HL-60/S4 treated with retinoic acid at 250 ng/mL for 4 days and 3 days (cell line): ENCODE measurements around the gene CENPB.

Experiments used
- in situ Hi-C: fragments of 300-500 bp; cut with MboI; formaldehyde crosslinking; loops from 2 replicates; pipeline ENCODE4 v1.7.0; 2022; ENCODE audit warnings: low sequenced_read_pairs

CENPB gene

GRCh38 chr20:3767427-3768341 is 18.9 kb downstream of the CENPB start, which contains the start of gene ADISSP:
Gene ADISSP (minus strand): TSS chr20:3767753. CDS start chr20:3760100, 7,653 bp downstream.
- in situ Hi-C loops, result no loop called here

- in situ Hi-C loops, result no loop called here
Measured at GRCh38 chr20:3767110-3767426, 19.5 kb downstream of the CENPB start.

- in situ Hi-C loops, result no loop called here
Measured at GRCh38 chr20:3766422-3767109, 20.0 kb downstream of the CENPB start.

GRCh38 chr20:3765171-3765882 is 21.2 kb downstream of the CENPB start:
- in situ Hi-C loops, result no loop called here

- in situ Hi-C loops, result no loop called here
Measured at GRCh38 chr20:3764659-3765058, 21.9 kb downstream of the CENPB start.

DNA sequence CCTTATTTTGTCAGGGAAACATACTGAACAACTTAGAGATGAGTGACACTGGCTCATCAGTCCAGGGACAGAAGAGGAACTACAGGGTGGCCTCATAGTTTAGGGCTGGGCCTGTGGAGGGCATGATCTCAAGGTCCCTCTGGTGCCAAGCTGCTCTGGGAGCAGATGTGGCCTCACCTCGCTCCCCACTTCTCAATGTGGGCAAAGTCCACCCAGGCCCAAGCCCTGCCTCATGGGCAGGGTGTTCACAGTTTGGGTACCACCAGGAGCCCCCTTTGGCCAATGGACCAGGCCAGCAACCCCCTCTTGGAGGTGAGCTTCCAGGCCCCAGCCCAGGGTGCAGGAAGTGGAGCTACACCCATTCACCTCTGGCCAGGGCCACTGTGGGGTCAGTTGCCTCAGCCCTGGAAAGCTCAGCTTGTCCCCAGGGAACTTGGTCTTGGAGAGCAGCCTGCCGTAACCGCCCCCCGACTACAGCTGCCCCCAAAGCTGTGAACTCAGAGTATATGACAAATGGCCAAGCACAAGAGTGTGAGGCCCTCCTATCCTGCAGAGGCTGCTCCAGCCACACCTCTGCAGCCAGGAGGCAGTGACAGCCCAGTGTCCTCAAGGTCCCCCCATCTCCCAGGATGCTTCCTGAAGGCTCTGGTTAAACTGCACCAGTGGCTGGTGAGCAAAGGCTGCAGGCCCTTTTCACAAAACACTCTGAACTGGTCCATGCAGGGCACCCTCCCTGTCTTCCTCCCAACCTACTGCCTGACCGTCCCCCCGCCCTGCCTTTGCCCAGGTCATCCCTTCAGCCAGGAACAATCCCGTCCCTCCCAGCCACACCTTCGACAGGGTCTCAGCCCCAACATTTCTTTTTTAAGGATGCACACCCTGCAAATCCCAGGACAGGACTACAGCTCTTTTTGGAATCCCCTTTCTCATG is 22.6 kb downstream of the CENPB start:
- in situ Hi-C loops, result no loop called here

GRCh38 chr20:3760655-3761348 is 25.7 kb downstream of the CENPB start:
- in situ Hi-C loops, result no loop called here

DNA sequence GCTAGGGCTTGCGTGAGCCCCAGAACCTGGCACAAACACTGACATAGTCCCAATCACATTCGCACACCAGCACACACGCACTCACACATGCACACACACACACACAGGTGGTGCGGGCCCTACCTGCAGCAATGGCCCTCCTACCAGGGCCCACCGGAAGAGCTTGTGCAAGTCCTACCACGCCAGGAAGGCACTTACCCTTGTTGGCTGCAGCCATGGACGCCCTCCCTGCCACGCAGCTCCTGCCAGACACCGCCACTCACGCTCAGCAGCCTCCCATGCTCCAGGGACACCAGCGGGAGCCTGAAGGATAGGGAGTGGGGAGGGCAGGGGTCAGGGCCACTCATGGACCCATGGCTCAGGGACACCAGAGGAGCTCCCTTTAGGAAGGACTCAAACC is 26.7 kb downstream of the CENPB start:
- in situ Hi-C loops, result no loop called here

- in situ Hi-C loops, result no loop called here
Measured at GRCh38 chr20:3759316-3759823, 27.2 kb downstream of the CENPB start.

DNA sequence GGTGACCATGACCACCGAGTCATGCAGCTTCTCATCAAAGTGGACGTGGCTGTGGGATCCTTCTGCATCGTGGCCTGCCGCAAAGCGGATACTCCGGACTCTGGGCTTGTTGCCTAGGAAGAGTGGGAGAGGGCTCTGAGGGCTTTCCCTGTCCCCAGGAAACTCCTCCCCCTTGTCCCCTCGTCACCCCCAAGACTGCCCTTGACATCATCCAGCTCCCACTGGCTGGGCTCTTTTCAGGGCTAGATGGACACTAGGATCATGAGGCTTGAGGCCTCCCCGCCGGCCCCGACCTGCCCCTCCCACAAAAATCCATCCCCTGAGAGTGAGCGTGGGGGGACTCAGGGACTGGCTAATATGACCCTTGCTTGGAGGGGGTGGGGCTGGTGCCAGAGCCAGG is 28.0 kb downstream of the CENPB start:
- in situ Hi-C loops, result no loop called here

GRCh38 chr20:3757268-3757667 is 29.3 kb downstream of the CENPB start:
- in situ Hi-C loops, result no loop called here

GRCh38 chr20:3755814-3756480 is 30.6 kb downstream of the CENPB start:
- in situ Hi-C loops, result no loop called here

DNA sequence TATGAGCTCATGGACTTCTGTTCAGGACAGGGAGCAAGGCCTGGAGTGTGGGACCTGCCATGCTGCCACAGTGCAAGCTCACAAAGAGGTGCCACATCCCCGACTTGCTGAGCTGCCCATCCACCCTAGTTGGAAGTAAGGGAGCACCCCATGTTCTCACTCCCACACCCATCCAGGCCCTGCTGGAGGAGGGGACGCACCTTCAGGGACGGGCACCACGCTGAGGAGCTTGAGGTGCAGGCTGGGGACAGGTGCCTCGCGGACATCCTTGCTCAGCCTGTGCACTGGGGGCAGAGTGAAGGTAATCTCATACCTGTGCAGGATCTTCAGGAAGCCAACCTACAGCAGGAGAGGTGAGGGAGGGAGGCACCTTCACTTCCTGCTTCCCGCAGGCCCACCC is 31.3 kb downstream of the CENPB start:
- in situ Hi-C loops, result no loop called here

DNA sequence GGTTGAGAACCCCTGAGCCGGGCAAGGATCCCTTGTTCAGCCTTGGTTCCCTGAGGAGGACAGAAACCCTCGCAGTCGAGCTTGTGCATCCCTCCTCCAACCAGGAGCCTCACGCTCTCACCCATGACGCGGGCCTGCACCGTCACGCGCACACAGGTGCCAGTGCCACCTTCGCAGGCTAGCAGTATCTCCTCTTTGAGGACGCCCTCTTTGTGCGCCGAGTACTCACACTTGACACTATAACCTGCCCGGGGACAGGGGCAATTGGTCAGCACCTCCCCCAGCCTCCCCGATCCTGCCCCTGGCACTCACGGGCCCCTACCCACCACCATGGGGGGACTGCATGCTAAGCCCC is 32.3 kb downstream of the CENPB start:
- in situ Hi-C loops, result no loop called here

- in situ Hi-C loops, result no loop called here
Measured at GRCh38 chr20:3753501-3754275, 32.9 kb downstream of the CENPB start.

GRCh38 chr20:3753098-3753497 is 33.4 kb downstream of the CENPB start:
- in situ Hi-C loops, result no loop called here

DNA sequence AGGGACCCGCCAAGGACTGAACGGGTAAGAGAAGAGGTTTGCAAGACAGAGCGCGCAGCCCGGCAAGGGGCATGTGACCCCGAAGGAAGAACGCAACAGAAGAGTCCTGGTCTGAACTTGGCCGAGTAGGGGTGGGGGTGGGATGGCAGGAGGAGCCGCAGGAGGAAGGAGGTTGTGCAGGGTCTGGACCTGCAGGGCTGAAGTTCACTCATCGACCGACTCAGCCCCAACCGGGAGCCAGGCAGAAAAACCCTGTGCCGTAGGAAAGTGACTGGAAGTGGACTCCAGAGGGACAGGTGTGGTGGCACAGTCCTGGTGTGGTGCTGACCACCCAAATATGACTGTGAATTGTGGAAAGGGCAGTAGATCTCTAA is 34.2 kb downstream of the CENPB start:
- in situ Hi-C loops, result no loop called here

GRCh38 chr20:3751675-3752385 is 34.7 kb downstream of the CENPB start:
- in situ Hi-C loops, result no loop called here
